T-helper 22 cell (primary cell): ENCODE measurements around the gene CPTP.

Experiments
- DNase-seq: peaks from one replicate; pipeline ENCODE4 v3.0.0-alpha.2; 2020; ENCODE audit warnings: low read depth

Gene CPTP

DNA sequence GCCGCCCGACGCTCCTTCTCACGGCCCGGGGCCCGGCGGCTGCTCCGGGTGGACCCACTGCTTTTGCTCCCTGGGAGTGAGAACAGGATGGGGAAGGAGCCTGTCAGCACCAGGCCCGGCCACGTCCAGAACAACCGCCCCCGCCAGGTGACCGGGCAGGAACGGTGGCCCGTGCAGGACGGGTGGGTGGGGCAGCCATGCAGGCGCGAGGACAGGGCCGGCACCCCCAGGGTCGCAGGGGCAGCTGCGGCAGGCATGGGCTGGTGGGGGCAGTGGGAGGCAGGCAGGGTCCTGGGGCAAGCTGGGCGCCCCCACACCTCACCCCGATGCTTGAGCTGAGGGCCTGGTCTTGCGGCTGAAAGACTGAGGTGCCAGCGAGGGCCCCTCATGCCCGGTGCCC, 11.8 kb downstream of the CPTP start:
- no peak for DNase-seq

DNA sequence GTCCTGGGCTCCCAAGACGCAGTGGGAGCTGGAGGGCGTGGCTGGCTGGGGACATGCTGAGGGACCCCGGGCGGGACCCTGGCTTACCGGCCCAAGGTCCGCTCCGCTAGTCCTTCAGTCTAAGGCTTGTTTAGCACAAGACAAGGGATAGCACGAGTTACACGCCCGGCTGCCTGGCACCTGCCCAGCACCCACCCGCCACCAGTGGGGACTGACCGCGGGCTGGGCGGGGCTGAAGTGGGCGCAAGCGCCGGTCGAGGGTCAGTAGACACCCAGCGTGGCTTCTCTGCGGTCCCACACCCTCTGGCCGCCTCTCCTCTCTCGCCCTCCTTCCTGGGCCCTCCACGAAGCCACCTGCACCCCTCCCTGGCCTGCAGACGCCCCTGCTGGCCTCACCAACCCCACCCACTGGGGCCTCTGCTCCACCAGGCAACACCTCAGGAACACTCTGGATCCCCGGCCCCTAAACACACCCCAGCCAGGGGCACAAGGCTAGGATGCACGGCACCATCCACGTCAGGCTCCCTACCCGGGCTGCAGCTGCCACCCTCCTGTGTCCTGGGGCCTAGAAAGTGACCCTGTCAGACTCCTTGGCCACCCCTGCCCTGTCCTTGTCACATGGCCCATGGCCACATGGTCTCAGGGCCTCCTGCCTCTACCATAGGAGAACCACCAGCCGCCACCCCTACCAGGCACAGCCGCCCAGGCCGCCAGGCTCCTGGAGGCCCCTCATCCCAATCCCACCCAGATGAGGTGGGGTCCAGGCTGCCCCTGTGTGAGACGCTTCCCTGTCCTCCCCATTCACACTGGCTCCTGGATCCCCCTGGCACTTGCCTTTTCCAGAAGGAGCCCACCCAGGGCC, 12.6 kb downstream of the CPTP start:
- no peak for DNase-seq

DNA sequence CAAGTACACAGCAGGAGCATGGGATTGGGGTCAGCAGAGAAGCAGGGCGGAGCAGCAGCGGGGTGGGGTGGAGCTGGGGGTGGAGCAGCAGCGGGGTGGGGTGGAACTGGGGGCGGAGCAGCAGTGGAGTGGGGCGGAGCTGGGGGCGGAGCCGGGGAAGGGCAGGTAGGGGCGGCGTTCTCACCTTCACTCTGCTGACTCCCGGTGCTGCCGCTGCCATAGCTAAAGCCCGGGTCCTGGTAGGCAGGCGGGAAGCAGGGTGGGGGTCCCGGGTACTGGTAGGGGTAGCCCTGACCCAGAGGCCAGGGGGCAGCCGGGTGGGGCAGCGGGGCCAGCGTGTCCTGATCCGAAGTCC, 13.2 kb downstream of the CPTP start:
- DNase-seq: no peak

DNA sequence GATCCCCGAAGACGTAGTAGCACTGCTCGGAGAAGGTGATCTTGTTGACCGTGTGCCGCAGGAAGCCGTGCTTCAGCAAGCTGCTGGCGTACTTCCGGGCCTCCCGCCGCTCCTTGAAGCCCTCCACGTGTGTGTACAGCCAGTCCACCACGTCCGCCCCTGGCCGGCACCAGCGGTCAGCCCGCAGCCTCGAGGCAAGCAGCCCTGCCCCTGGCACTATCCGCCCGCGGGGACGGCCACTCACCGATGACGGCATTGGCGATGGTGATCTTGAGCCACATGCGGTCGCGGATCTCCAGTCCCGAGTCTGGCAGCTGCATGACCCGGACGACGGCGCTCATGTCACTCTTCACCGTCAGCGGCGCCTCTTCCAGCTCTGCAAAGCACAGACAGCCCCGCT, 13.7 kb downstream of the CPTP start:
- no peak for DNase-seq

DNA sequence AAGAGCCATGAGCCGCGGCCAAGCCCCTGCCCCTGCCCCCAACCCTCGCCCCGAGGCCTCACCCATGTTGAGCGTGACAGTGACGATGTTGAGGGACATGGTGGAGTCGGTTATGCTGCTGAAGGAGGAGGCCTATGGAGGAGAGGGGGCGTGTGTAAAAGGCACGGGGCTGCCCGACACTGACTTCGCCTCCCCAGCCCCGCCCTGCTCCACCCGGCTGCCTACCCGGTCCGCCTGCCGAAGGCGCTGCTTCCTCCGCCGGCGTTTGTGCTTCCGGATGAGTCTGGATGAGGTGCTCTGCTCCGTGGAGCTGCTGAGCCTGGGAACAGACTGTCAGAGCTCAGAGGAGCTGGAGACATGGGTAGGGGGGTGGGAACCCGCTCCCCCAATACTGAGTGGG, 15.6 kb downstream of the CPTP start:
- DNase-seq: no peak

DNA sequence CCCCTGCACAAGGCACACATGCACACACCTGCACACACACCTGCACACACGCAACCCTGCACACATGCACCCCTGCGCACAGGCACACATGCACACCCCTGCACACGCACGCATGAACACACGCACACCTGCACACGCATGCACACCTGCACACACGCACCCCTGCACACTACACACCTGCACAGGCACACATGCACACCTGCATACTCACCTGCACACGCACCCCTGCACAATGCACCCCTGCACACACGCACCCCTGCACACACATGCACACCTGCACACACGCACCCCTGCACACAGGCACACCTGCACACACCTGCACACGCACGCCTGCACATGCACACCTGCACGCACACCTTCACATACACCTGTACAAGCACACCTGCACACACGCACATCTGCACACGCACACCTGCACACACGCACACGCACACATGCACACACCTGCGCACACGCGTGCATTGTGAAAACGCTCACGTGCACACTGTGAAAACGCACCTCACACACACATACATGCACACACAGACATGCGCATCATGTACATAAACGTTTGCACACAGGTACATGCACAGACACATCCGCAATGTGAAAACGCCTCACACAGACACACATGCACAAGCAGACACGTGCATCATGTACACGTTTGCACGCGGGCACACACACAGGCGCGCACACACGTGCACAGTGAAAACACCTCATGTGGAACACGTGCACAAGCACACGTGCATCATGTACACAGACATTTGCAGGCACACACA, 16.4 kb downstream of the CPTP start:
- DNase-seq: no peak

DNA sequence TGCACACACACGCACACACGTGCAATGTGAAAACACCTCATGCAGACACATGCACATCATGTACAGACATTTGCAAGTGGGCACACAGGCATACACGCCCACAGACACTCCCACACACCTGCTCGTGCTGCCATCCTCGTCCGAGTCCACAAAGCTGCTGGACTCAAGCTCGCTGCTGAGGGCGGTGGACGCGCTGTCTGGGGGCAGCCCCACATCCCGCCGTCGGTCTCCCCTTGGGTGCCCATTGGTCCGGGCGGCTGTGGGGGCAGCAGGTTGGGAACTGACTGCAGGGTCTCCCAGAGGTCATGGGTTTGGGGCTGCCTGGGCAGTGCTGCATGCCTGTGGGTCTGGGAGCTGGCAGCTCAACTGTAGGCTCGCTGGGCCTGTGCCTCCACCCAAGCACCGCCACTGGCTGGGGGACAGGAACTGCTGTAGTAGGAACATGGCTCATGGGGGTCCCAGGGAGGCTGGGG, 17.0 kb downstream of the CPTP start:
- no peak for DNase-seq

DNA sequence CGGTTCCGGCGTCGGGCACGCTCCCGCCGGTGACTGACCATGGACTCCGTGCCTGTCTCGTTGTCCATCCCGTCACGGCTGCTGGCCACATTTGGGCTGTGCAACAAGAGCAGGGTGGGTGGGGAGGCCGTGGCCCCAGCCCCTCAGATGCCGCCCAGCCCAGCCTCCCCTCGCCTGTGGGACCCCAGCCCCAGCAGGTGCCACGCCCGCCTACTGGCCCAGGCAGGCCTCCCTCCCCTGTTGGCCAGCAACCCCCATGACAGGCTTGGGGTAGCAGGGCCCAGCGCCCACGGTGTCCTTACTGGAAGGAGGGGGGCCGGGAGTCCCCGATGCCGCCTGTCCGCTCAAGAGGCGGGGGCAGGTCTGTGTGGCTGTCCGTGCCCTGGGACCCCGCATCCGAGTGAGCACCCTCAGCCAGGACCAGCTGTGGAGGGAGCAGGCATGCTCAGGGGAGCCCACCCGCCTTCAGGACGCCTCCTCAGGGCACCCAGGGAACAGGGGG, 17.5 kb downstream of the CPTP start:
- no peak for DNase-seq

DNA sequence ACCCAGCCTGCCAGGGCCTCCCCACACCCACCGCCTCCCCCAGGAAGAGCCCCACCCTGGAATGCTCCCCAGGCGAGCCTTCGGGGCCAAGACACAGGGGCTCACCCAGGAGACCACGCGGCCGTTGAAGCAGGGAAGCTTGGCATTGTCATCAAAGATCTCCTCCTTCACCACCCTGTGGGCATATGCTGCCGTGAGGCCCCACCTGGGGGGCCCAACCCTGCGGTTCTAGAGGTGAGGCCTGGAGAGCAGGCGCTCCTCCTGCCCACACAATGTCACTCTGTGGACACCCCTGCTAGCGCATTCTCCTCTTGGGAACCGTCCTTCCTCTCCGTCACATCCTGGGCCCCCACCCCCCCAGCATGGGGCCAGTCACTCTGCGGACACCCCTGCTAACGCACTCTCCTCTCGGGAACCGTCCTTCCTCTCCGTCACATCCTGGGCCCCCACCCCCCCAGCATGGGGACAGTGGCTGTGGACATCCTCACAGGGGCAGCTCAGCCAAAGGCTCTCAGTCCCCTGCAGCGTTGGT, 18.0 kb downstream of the CPTP start:
- no peak for DNase-seq

DNA sequence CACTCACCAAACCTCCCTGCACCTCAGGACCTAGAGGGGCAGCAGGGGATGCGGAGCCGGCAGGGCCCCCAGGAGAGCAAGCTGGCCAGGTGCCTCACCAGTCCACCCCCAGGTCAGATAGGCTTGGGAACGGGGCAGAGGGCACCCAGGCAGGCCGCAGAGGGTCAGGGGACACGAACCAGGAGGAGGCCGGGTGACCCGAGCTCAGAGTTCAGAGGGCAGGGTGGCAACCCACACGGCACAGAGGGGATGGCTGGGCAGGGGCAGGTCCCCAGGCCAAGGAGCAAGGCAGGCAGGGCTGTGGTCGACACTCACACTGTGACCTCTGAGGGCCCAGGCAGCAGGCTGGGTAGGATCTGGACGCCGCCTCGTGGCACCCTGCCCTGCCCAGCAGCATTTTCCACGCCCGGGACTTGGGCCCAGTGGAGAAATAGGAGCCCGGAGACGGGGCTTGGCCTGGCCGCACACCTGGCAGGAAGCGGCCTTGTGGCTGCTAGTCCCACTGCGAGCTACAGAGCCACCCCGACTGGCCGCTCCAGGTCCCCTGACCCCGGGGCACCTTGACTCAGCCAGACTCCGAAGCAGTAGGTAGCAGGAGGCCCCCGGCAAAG, 19.3 kb downstream of the CPTP start:
- no peak for DNase-seq

DNA sequence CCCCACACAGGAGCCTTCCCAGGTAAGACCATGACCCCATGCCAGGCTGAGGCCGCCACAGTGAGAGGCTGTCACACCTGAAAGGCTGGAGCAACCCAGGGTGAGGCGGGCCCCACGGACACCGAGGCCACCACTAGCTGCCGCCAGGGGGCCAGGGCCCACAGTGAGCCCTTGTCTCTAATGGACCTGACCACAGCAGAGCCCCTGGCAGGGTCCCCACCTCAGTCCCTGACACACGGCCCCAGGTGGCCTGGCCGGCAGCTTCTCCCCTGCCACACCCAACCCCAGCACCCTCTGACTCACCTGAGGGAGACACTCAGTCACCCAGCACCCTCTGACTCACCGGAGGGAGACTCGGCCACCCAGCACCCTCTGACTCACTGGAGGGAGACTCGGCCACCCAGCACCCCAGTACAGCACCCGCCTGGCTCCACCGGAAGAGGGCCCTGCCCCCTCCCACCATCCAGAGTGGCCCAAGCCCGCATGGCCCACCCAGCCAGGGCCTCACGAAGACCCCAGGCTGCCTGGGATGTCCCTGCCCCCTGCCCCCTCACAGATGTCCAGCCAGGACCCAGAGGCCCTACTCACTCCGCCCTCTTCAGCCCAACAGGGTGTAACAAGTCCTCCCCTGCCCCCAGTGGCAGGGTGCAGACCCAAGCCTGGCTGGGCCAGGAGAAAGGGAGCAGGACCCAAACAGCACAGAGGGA, 20.2 kb downstream of the CPTP start:
- DNase-seq: no peak

DNA sequence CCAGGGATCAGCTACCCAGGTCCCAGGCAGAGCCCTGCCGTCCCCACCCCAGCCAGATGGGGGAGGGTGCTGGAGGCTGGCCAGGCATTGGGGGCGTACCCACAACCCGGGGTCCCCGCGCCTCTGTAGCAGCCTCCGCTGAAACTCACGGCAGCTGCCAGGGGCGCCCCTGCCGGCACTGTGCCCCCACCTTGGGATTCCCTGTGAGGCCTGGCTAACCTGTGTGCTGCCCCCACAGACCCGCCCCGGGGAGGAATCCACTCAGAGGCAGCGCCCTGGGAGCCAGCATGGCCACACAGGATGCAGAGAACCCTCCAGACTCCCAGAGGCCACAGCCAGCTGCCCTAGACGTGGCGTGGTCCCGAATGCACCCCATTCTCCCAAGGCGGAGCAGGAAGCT, 20.8 kb downstream of the CPTP start:
- no peak for DNase-seq

DNA sequence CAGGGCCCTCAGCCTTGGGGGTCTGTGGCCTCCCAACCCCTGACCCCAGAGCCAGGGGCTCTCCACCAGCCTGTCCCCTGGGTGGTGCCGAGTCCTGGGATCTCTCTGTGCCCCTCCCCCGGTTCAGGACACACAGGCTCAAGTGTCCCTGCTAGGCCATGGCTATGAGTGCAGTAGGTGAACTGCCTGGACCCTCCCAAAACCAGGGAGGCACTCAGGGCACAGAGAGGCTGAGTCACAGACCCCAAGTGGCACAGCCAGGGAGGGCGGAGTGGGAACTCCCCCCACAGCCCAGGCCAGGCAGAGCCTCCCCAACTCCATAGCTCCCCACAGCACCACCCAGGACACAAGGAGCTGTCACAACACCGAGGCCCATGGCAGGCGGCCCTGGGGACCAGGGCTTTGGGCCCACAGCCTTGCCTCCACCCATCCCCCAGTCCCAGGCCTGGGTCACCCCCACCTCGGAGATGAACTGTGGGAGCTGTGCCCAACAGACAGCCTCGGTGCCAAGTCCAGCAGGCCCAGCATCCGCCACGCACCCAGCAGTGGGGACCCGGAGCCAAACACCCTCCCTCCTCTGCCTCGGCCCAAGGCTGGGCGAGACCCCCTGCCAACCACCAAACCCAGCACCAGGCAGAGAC, 21.4 kb downstream of the CPTP start:
- DNase-seq: no peak

DNA sequence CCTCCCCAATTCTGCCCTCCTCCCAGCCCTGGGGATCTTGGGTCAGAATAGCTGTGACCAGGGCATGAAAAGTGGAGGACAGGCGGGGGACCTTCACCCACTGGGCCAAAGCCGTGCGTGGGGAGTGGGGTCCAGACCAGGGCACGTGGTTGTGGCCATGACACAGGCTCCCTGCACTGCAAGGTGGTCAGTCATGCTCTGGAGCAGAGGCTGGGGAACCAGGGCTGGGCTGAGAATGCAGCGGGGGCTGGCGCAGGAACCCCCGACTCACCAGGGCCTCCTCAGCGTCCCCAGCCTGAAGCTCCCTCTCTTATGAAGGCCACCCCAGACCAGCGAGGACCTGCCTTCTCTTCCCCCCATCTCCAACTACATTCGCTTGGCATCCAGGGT, 21.9 kb downstream of the CPTP start:
- no peak for DNase-seq

DNA sequence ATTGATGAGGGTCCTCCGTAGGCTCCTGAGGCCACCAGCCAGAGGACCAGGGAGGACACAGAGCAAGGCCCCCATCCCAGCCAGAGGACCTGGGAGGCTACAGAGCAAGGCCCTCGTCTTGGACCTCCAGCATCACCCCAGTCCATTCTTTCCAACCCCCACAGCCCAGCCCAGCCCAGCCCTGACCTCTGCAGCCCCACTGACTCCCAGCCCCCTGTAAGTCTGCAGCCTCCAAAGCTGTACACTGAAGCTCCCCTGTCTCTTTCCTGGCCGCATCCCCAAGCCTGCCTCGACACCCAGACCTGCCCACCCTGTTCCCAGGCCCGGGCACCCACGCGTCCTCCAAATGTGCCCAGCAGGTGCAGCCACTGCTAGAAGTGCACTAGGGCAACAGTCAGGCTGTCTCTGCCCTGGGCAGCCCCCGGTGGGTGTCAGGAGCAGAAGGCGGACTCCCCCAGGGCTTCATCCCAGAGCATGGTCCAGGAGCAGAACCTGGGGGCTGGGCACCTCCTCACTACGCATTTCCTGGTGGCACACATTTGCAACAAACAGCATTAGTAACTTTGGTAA, 22.5 kb downstream of the CPTP start:
- DNase-seq: no peak

DNA sequence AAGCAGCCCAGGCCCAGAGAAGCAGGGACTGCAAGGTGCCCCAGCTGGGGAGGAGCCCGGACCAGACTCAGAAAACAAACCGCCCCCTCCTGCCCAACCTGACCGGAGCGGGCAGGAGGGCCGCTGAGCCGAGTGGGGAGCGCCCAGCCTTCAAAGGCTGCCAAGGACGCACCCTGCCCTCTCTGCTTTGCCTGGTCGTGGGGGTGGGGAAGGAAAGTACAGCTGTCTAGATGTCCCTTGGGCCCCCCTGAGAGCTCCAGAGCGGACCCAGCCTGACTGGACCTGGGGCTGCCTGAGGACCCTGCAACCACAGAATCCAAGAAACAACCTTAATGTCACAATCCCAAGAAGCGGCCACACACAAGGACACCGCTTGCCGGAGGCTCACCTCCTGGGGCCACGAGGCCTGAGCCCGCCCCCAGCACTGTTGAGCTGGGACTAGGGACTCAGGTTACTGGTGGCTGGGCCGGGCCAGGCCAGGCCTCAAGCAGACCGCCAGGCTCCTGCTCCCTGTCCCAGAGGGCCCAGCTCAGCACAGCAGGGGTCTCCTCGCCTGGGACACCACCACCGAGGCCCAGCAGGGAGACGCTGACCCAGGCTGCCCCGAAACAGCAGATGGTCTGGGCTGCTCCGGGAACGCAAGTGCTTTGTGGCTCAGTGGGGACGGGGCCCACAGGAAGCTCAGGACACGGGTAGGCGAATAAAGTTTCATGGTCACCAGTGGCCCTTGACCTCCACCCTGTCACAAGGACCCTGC, 23.2 kb downstream of the CPTP start:
- no peak for DNase-seq

DNA sequence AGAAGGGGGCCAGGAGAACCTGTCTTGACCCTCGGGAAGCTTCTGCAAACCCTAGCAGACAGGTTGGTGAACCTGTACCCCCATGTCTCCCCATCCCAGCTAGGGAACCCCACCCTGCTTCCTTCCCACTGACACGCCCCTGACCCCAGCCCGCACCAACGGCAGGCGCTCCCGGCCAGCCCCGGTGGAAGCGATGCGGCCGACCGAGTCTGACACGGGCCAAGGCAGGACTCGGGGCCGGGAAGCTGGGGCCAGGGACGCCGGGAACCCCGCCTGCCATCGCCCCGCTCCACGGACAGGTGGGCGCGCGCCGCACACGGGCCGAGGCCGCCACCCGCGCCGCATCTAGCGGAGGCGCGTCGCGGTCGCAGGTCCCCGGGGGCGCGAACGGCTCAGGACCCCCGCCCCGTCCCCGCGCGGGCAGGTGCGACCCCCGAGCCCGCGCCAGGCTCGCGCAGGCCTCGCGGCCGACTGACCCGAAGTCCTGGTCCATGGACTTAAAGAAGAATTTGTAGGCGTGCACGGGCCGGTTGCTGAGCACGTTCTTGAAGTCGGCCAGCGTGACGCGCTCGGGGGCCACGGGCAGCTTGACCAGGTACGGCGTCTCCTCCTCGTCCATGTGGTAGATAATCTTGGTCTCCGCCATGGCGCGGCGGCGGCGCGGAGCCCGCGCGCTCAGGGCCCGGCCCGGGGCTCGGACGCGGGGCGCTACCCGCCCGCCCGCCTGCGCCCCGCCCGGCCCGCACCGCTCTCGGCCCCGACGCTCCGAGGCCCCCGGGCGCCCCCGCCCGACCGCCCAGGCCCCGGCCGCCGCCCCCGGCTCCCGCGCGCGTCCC, 24.0 kb downstream of the CPTP start:
- DNase-seq: no peak

DNA sequence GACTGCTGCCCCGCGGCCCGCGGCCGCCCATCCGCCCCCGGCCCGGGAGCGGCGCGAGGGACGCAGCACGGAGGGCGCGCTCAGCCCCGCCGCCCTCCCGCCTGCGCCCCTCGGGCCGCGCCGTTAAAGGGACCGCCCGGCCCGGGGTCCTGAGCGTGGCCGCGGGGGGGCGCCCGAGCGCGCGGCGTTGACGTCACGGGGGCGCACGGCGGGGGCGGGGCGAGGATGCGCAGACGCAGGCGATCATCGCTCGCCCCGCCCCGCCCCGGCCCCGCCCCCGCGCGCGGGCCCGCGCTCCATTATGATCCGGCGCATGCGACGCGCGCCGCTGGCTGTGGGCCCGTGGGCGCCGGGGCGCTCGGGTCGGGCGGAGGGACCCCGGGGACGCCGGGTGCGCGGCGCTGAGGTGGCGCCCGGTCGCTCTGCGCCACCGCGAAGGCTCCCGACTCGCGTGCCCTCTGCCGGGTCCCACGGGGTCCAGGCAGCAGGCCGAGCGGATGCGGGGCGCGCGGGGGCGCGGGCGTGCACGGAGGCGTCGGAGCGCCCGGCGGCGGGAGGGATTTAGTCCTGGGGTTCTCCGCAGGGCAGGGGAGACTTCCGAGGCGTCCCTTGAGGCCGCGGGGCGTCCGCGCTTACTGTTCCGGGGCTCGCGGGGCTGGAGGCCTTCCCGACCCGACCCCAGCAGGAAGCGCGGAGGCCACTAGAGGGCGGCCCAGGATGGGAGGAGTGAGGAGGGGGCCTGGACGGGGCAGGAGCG, 24.8 kb downstream of the CPTP start, which contains the start of gene DVL1:
Gene DVL1, minus strand, starts transcription at position 163 of the 757 bp plus-strand sequence. CDS start 353 bp downstream, outside the sequence.
- peak; percentile 53 for DNase-seq
